NT2/D1 (cell line): ENCODE data around the gene FAM163A.

Experiments
- YY1 ChIP-seq: IDR thresholded peaks from 2 replicates; pipeline ENCODE4 v1.6.1; 2011; ENCODE audit not compliant: insufficient read length, insufficient read depth
- ZNF274 ChIP-seq: IDR thresholded peaks from 2 replicates; pipeline ENCODE4 v1.6.1; 2011; ENCODE audit warnings: mild to moderate bottlenecking, low read depth, low read length

GRCh38 chr1:179803104-179803503 is 60.0 kb downstream of the FAM163A start:
- TF ChIP-seq YY1 (no peak), ZNF274 (no peak)
